ENCODE measurements around the gene MOB3A. TPM values are rescaled to one million over a fixed set of nuclear protein-coding genes. Genes with fewer than 3 reads are reported as not detected.
"Not testable (repeated sequence)": the region's sequence is repeated elsewhere in the genome, so short reads cannot be mapped to it uniquely, and the experiment has no call there.

Gene MOB3A
- total RNA-seq, 2 donors from 2014 or later = 108 to 162 TPM

- DNase-seq; H3K9me3 ChIP-seq (ENCODE audit: control insufficient read depth, low read length, poor library complexity, severe bottlenecking); H3K36me3 Mint-ChIP-seq (ENCODE audit: low read depth); H3K27me3 Mint-ChIP-seq; H3K27ac Mint-ChIP-seq; ATAC-seq: not testable (repeated sequence)
- peak overlapping the region; percentile 19 for H3K4me3 Mint-ChIP-seq
- H3K4me1 Mint-ChIP-seq = peaks cover 55% of the 10 kb centered on the region
Measured at GRCh38 chr19:2091926-2092525, 4.1 kb downstream of the MOB3A start.

DNA sequence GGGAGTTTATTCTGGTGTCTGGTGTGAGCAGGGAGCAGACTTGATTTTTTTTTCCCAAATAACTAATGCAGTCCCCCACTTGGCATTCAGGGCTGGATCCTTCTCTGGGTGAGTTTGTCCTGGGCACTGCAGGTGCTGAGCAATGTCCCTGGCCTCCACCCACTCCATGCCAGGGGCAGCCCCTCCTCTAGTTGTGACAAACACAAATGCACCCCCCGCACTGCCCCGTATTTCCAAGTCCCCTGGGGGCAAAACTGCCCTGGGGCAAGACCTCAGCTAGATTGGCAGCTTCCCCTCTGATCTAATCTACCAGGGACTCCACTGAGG is 6.4 kb downstream of the MOB3A start:
- Mint-ChIP-seq H3K4me1 (peaks cover 62% of the 10 kb centered on the region), H3K27me3 (no peaks in the 10 kb centered on the region), H3K4me3 (peak overlapping the region; percentile 82), H3K36me3 (ENCODE audit: low read depth) (peaks cover 4% of the 10 kb centered on the region), H3K27ac (peak overlapping the region; percentile 99)
- DNase-seq (no peak), ATAC-seq (no peak)
- no peaks in the 10 kb centered on the region for H3K9me3 ChIP-seq (ENCODE audit: control insufficient read depth, low read length, poor library complexity, severe bottlenecking)

DNA sequence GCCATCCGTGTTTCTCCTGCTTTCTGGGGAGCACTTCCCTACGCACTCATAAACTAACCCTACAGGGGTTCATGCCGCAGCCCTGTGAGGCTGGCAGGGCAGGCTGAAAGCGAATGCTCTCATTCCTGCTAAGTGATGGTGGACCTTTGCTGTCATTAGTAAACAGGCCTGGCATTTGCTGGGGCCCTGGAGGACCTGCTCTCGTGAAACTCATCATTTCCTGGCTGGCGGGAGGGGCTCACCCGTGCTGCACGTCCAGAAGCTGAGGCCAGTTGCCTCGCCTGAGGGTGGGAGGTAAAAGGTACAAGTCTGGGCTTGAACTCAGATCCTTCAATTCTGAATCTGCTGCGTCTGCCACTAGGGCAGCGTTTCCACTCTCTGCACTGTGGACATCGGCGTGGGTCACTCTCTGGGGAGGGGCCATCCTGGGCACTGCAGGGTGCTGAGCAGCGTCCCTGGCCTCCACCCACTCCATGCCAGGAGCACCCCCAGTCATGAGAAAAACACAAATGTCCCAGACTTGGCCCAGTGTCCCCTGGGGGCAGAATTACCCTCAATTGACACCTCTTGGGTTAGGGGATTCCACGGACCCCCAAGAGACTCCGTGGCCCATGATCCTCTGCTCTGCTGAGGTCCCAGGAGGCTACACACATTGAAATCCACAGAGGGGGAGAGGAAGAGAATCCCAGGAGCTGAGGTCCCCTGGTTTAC is 7.0 kb downstream of the MOB3A start:
- Mint-ChIP-seq H3K27ac (peak overlapping the region; percentile 99), H3K4me3 (peak overlapping the region; percentile 47), H3K27me3 (no peaks in the 10 kb centered on the region), H3K4me1 (peaks cover 57% of the 10 kb centered on the region), H3K36me3 (ENCODE audit: low read depth) (peaks cover 4% of the 10 kb centered on the region)
- ATAC-seq (no peak), DNase-seq (no peak)
- no peaks in the 10 kb centered on the region for H3K9me3 ChIP-seq (ENCODE audit: control insufficient read depth, low read length, poor library complexity, severe bottlenecking)

DNA sequence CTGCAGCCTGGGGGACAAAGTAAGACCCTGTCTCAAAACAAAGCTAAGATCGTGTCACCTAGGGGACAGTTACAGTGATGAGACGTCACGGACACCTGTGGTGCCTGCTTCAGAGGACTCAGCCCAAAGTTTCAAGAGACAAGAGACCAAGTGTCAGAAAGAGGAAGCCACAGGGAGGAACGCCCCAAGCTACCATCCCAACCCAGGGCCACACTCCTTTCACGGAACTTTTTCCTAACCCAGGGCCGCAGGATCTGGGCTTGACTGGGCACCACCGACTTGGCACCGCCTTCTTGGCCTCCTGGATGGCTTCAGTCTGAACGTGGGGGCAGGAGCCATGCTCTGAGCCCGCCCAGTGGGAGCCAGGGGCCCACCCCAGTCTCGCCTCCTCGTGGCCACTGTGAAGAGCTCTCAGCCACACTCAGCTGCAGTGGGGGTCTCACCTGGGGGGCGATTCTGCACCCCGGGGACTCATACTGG is 8.5 kb downstream of the MOB3A start:
- ATAC-seq = peak; percentile 14
- H3K4me3 Mint-ChIP-seq = peak overlapping the region; percentile 79
- no peaks in the 10 kb centered on the region for H3K27me3 Mint-ChIP-seq
- peak overlapping the region; percentile 99 for H3K27ac Mint-ChIP-seq
- H3K36me3 Mint-ChIP-seq (ENCODE audit: low read depth) = peaks cover 6% of the 10 kb centered on the region
- H3K9me3 ChIP-seq (ENCODE audit: control insufficient read depth, low read length, poor library complexity, severe bottlenecking) = no peaks in the 10 kb centered on the region
- peaks cover 61% of the 10 kb centered on the region for H3K4me1 Mint-ChIP-seq
- no peak for DNase-seq

DNA sequence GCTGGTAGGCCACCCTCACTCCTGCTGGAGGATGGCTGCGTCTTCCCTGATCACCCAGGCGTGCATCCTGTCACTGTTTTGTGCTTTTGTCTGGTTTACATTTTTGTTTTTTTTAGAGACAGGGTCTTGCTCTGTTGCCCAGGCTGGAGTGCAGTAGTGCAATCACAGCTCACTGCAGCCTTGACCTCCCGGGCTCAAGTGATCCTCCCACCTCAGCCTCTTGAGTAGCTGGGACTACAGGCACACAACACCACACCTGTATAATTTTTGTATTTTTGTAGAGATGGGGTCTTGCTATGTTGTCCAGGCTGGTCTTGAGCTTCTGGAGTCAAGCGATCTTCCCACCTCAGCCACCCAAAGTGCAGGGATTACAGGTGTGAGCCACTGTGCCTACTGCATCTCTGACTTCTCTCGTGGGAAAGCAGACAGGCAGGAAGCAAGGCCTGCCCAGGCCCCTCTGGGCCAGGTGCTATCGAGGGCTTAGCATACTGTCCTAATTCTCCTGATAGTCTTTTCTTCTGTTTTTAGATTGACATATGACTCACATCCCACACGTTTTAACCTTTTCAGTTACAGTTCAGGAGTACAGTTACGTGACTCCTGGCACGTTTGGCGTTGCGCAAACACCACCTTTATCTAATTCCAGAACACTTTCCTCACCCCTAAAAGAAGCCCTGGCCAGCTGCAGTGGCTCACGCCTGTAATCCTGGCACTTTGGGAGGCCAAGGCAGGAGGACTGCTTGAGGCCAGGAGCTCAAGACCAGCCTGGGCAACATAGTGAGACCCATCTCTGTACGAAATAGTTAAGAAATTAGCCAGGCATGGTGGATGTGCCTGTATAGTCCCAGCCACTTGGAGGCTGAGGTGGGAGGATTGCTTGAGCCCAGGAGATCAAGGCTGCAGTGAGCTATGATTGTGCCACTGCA is 9.2 kb downstream of the MOB3A start:
- DNase-seq; H3K36me3 Mint-ChIP-seq (ENCODE audit: low read depth); H3K9me3 ChIP-seq (ENCODE audit: control insufficient read depth, low read length, poor library complexity, severe bottlenecking); ATAC-seq; H3K27me3 Mint-ChIP-seq: not testable (repeated sequence)
- Mint-ChIP-seq H3K4me3 (peak overlapping the region; percentile 79), H3K4me1 (peaks cover 66% of the 10 kb centered on the region), H3K27ac (peak overlapping the region; percentile 99)

GRCh38 chr19:2084993-2085720 is 11.0 kb downstream of the MOB3A start:
- DNase-seq (peak; percentile 80 to 88 (median 84)), ATAC-seq (peak; percentile 80)
- H3K9me3 ChIP-seq (ENCODE audit: control insufficient read depth, low read length, poor library complexity, severe bottlenecking) = no peaks in the 10 kb centered on the region
- peaks cover 6% of the 10 kb centered on the region for H3K36me3 Mint-ChIP-seq (ENCODE audit: low read depth)
- peak overlapping the region; percentile 99 for H3K27ac Mint-ChIP-seq
- H3K4me3 Mint-ChIP-seq = peak overlapping the region; percentile 98
- H3K27me3 Mint-ChIP-seq = no peaks in the 10 kb centered on the region
- peaks cover 68% of the 10 kb centered on the region for H3K4me1 Mint-ChIP-seq

GRCh38 chr19:2083174-2083854 is 12.8 kb downstream of the MOB3A start:
- no peaks in the 10 kb centered on the region for H3K9me3 ChIP-seq (ENCODE audit: control insufficient read depth, low read length, poor library complexity, severe bottlenecking)
- H3K36me3 Mint-ChIP-seq (ENCODE audit: low read depth) = peaks cover 6% of the 10 kb centered on the region
- peaks cover 61% of the 10 kb centered on the region for H3K4me1 Mint-ChIP-seq
- DNase-seq = peak in 2 of 3 donors; percentile 42 to 58
- peak overlapping the region; percentile 98 for H3K4me3 Mint-ChIP-seq
- ATAC-seq = peak; percentile 35
- peak overlapping the region; percentile 99 for H3K27ac Mint-ChIP-seq
- H3K27me3 Mint-ChIP-seq = no peaks in the 10 kb centered on the region

- no peaks in the 10 kb centered on the region for H3K9me3 ChIP-seq (ENCODE audit: control insufficient read depth, low read length, poor library complexity, severe bottlenecking)
- DNase-seq (peak in 1 of 3 donors; percentile 41), ATAC-seq (peak; percentile 38)
- H3K36me3 Mint-ChIP-seq (ENCODE audit: low read depth) = peaks cover 6% of the 10 kb centered on the region
- H3K4me1 Mint-ChIP-seq = peaks cover 50% of the 10 kb centered on the region
- H3K4me3 Mint-ChIP-seq = peak overlapping the region; percentile 98
- peak overlapping the region; percentile 99 for H3K27ac Mint-ChIP-seq
- H3K27me3 Mint-ChIP-seq = no peaks in the 10 kb centered on the region
Measured at GRCh38 chr19:2081873-2082810, 14.0 kb downstream of the MOB3A start.

- H3K9me3 ChIP-seq (ENCODE audit: control insufficient read depth, low read length, poor library complexity, severe bottlenecking) = no peaks in the 10 kb centered on the region
- no peak for DNase-seq
- peaks cover 6% of the 10 kb centered on the region for H3K36me3 Mint-ChIP-seq (ENCODE audit: low read depth)
- no peaks in the 10 kb centered on the region for H3K27me3 Mint-ChIP-seq
- peak overlapping the region; percentile 72 for H3K4me3 Mint-ChIP-seq
- peak overlapping the region; percentile 99 for H3K27ac Mint-ChIP-seq
- H3K4me1 Mint-ChIP-seq = peaks cover 40% of the 10 kb centered on the region
- no peak for ATAC-seq
Measured at GRCh38 chr19:2080336-2080988, 15.7 kb downstream of the MOB3A start.

DNA sequence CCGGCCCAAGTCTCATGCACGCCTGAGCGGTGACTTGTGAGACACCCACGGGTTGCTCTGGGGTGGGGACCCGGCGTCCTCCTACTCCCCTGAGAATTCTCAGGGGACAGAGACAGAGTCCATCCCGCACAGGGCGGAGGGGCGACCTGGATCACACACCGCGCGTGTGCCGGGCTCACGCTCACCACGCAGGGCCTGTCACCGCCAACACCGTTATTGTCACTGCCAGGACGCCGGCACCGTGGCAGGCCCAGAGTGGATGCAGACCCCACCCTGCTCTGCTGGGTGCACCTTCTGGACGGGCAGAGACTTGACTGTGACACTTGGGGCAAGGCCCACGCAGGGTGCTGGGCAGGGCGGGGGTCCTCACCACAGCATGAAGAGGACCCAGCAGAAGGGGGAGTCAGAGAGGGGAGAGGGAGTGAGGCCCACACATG is 16.2 kb downstream of the MOB3A start:
- H3K36me3 Mint-ChIP-seq (ENCODE audit: low read depth) = peaks cover 3% of the 10 kb centered on the region
- DNase-seq (no peak), ATAC-seq (no peak)
- H3K4me1 Mint-ChIP-seq = peaks cover 35% of the 10 kb centered on the region
- H3K4me3 Mint-ChIP-seq = peak overlapping the region; percentile 72
- no peaks in the 10 kb centered on the region for H3K27me3 Mint-ChIP-seq
- no peaks in the 10 kb centered on the region for H3K9me3 ChIP-seq (ENCODE audit: control insufficient read depth, low read length, poor library complexity, severe bottlenecking)
- H3K27ac Mint-ChIP-seq = peak overlapping the region; percentile 99
